Colonic mucosa (tissue), 4 donors: ENCODE data around the gene IFIT1B. TPM values are rescaled to one million over a fixed set of nuclear protein-coding genes. Genes with fewer than 3 reads are reported as not detected.

Source experiments
- DNase-seq: peaks from one replicate; pipeline ENCODE4 v3.0.0-alpha.2; 2020
- H3K27ac ChIP-seq: fragments of 200-600 bp; one replicate; pipeline ENCODE4 v1.8.0; 2021
- H3K27me3 ChIP-seq: fragments of 200-600 bp; one replicate; pipeline ENCODE4 v1.8.0; 2021
- H3K36me3 ChIP-seq: fragments of 200-600 bp; one replicate; pipeline ENCODE4 v1.8.0; 2021
- H3K4me1 ChIP-seq: fragments of 200-600 bp; one replicate; pipeline ENCODE4 v1.8.0; 2021; ENCODE audit warnings: mild to moderate bottlenecking
- H3K4me3 ChIP-seq: fragments of 200-600 bp; one replicate; pipeline ENCODE4 v1.8.0; 2021
- H3K9ac ChIP-seq, 2 donors: one replicate each; pipeline ENCODE4 v1.7.0; 2013; ENCODE audit warnings: control low read depth in 2 of 2, low read depth in 2 of 2, low read length in 2 of 2
- H3K9me3 ChIP-seq: fragments of 200-600 bp; one replicate; pipeline ENCODE4 v1.8.0; 2021
- CTCF ChIP-seq: fragments of 200-600 bp; IDR thresholded peaks from one replicate; pipeline ENCODE4 v1.8.0; 2022; ENCODE audit warnings: antibody characterized with exemption, mild to moderate bottlenecking
- intact Hi-C: fragments of 100-400 bp; cut with DNase I; formaldehyde crosslinking; loops from one replicate; pipeline ENCODE4 v1.14.1; 2022
- total RNA-seq, 2 donors: library from RNA; stranded (reverse); fragmentation: NEBNext Ultra II Directional in 1 of 2; extraction: Animal tissue kit (Norgen Biotek cat#: 25700) in 1 of 2; gene quantifications; one replicate each; pipeline ENCODE4 v1.2.1, GENCODE V29; 2021
- donor health status: healthy.
- donor health status: DM: no; HTN: no; CAD: no.
- donor health status: DM: no; HTN: no; CAD: no.

Gene IFIT1B
- total RNA-seq, 2 donors from 2014 or later: not detected

GRCh38 chr10:89367529-89367928, 10.3 kb upstream of the IFIT1B start:
- no peak for TF ChIP-seq CTCF
- H3K4me1 ChIP-seq: peaks cover 6% of the 10 kb centered on the region
- H3K27ac ChIP-seq: no peak overlapping the region
- intact Hi-C loops: no loop called here
- no peaks in the 10 kb centered on the region for H3K27me3 ChIP-seq
- H3K9me3 ChIP-seq: no peaks in the 10 kb centered on the region
- H3K36me3 ChIP-seq: no peaks in the 10 kb centered on the region
- no peak overlapping the region for H3K4me3 ChIP-seq
- no peak overlapping the region for H3K9ac ChIP-seq
- DNase-seq: no peak

- H3K9ac ChIP-seq: no peak overlapping the region
- H3K9me3 ChIP-seq: no peaks in the 10 kb centered on the region
- no peaks in the 10 kb centered on the region for H3K27me3 ChIP-seq
- no peak for TF ChIP-seq CTCF
- no peak overlapping the region for H3K27ac ChIP-seq
- DNase-seq: no peak
- peaks cover 6% of the 10 kb centered on the region for H3K4me1 ChIP-seq
- intact Hi-C loops: no loop called here
- H3K36me3 ChIP-seq: no peaks in the 10 kb centered on the region
- H3K4me3 ChIP-seq: no peak overlapping the region
Observed at GRCh38 chr10:89368129-89368528, 9.7 kb upstream of the IFIT1B start.

GRCh38 chr10:89369156-89370105, 8.4 kb upstream of the IFIT1B start:
- peaks cover 8% of the 10 kb centered on the region for H3K4me1 ChIP-seq
- intact Hi-C loops: no loop called here
- H3K27ac ChIP-seq: no peak overlapping the region
- H3K36me3 ChIP-seq: no peaks in the 10 kb centered on the region
- no peak overlapping the region for H3K9ac ChIP-seq
- no peaks in the 10 kb centered on the region for H3K9me3 ChIP-seq
- H3K27me3 ChIP-seq: no peaks in the 10 kb centered on the region
- TF ChIP-seq CTCF: peak; percentile 24
- no peak for DNase-seq
- H3K4me3 ChIP-seq: no peak overlapping the region

- Histone ChIP-seq H3K27ac (no peak overlapping the region), H3K9ac (no peak overlapping the region), H3K27me3 (no peaks in the 10 kb centered on the region), H3K4me1 (peaks cover 15% of the 10 kb centered on the region), H3K36me3 (no peaks in the 10 kb centered on the region), H3K4me3 (no peak overlapping the region), H3K9me3 (no peaks in the 10 kb centered on the region)
- intact Hi-C loops: no loop called here
- DNase-seq: no peak
- no peak for TF ChIP-seq CTCF
Observed at GRCh38 chr10:89371079-89371478, 6.8 kb upstream of the IFIT1B start.

- Histone ChIP-seq H3K27me3 (no peaks in the 10 kb centered on the region), H3K27ac (no peak overlapping the region), H3K4me3 (no peak overlapping the region), H3K9ac (no peak overlapping the region), H3K9me3 (no peaks in the 10 kb centered on the region), H3K36me3 (no peaks in the 10 kb centered on the region), H3K4me1 (peaks cover 15% of the 10 kb centered on the region)
- intact Hi-C loops: no loop called here
- no peak for DNase-seq
- TF ChIP-seq CTCF: no peak
Observed at GRCh38 chr10:89371987-89372386, 5.9 kb upstream of the IFIT1B start.
